NCI-H510A treated with DMSO at 0.1 percent for 48 hours (cell line): Measurements from ENCODE around the gene HMGXB3.

Source experiments
- DNase-seq: peaks from one replicate; lab custom pipeline; 2025; lab: John Stamatoyannopoulos, UW

HMGXB3 gene

DNA sequence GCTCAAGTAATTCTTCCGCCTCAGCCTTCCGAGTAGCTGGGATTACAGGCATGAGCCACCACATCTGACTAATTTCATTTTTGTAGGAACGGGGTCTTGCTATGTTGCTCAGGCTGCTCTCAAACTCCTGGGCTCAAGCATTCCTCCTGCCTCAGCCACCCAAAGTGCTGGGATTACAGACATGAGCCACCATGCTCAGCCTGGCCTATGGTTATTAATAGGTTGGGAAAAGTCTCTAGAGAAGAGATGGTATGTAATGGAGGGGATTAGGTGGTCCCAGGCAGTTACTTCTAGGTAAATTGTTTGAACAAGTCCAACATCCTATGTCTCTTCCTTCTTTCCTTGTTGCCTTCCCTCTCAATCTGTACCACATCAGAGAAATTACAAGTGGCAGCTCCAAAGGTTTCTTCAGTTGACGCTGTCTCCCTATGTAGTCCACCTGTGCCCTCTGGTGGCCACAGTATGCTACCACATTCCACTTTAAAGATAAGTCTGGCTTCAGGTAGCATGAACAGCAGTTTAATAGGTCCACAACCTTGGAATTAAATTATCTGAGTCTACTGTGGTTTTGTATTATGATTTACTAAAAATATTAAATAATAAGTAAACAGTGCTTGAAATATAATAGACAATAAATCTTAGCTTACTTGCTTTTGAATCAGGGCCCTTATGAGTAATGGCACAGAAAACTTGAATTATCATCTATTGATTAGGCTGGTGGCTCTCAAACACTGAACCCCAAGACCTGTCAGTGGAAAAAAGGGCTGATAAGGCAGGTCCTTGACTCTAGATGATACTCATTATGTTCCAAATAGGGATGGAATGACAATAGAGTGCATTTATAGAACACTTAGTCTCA lies 9.8 kb upstream of the HMGXB3 start:
- DNase-seq, result peak; percentile 90

- DNase-seq, result no peak
These were observed 7.1 kb upstream of the HMGXB3 start for GRCh38 chr5:149993471-149993870.

DNA sequence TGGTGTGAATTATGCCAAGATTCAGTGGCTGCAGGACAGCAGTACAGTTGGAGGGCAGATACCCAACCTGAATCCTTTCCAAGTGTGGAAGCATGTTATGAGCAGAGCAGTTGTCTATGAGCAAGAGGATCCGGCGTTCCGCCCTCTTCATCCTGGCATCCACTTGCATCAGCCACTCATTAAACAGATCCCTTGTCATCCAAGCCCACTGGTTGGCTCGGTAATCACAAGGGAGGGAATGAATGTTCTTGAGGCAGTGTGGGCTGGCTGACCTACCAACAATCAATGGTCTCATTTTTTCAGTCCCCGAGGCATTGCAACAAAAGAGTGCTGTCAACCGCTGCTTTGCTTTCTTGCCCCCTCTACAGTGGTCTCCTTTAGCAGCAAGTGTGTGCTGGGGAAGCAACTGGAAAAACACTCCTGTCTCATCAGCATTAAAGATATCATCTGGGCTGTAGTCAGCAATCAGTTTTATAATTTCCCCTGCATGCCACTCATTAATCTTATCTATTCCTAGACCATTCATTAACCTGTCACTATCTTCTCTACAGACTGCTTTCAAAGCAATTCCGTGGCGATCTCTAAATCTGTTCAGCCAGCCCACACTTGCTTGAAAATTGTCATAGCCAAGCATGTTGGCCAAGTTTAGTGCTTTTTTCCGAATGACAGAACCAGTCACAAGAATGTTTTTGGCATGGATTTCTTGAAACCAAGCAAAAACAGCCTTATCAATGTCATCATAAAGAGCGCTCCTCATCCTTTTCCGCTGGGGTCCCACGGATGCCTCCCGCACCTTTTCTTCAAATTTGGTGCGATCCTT lies 4.9 kb upstream of the HMGXB3 start:
- no peak for DNase-seq

DNA sequence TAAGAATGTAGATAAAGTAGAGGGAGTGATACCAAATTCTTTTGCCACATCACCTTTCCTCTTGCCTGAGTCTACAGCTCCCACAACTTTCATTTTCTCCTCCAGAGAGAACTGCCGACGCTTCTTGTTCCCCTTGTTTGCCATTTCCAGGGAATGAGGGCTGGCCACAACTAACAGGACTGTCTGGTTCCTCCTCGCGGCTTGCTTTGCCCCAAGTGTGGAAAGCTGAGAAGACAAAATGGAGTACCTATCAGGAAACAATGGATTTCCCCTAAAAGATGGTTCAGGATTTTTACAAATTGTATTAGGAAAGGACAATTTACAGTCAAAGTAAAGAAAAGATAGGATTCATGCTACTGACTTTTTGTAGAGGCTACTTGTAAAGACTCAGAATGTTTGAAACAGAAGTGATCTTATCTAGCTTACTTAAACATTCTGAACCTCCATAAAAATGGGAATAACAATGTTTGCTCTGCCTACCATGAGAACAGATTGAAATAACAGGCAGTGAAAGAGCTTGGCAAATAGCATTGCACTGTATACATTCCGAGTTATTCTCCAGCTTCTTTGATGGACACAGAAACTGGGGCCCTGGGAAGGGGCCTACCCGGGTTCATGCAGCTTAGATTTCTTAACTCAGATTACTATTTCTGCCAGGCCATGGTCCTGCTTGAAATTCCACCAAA lies 4.2 kb upstream of the HMGXB3 start:
- DNase-seq, result no peak

- DNase-seq, result no peak
These were observed 2.3 kb upstream of the HMGXB3 start for GRCh38 chr5:149998281-149998680.

- DNase-seq, result peak; percentile 50
These were observed 1.2 kb upstream of the HMGXB3 start for GRCh38 chr5:149999359-149999758.

DNA sequence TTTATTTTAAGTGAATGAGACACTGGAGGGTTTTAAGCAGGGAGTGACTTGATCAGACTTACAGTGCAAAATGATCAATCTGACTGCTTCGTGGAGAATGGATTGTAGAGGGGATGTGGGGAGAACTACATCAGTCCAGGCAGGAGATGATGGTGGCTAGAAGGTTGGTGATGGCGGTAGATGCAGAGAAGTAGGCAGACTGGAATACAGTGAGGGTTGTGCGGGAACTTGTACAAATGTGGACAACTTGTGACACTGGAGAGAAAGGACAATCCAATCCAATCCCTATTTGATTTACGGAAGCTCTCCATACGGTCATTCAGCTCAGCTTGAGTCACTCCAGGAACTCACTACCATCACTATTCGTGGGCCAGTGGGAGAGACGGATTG lies 678 bp upstream of the HMGXB3 start:
- no peak for DNase-seq

GRCh38 chr5:150000990-150001659 lies 586 bp downstream of the HMGXB3 start:
- DNase-seq, result no peak

DNA sequence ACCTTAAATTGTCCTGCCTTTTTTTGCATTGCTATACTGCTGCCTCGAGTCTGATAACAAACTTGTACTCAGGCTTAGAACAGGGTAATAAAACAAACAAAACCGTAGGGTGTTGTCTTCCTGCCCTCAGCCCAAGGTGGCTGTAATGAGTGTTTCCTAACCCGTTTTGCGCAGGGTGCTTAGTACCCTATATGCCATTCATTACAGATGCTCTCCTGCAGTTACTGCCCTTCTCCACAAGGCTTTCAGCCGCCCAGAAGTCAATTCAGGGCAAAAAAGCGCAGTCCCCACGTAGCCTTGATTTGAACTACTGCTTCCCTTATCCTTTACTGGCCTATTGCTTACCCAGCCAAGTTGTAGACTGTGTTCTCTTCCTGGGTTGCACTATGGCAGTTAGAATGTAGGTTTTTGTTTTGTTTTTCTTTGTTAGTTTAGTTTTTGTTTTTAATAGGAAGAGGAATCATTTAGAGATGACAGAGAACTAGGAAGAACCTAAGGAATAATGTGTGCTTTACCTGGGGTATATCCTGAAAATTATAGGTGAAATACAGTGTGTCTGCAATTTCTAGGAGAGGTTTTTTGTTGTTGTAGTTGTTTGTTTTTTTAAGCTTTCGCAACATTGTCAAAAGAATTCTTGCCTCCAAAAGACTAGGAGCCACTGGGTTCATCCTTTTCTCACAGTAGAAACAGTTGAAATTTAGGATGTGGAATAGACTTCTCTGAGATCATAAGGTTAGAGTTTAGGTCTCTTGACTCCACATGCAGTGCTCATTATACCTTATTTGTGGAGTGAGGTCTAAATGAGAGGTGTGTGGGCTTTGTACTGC lies 1.3 kb downstream of the HMGXB3 start:
- DNase-seq, result peak; percentile 62

- no peak for DNase-seq
These were observed 5.8 kb downstream of the HMGXB3 start for GRCh38 chr5:150006318-150006717.

GRCh38 chr5:150007050-150007449 lies 6.5 kb downstream of the HMGXB3 start:
- DNase-seq, result no peak

- DNase-seq, result no peak
These were observed 9.3 kb downstream of the HMGXB3 start for GRCh38 chr5:150009671-150010387.

- DNase-seq, result no peak
These were observed 13.4 kb downstream of the HMGXB3 start for GRCh38 chr5:150013931-150014330.

DNA sequence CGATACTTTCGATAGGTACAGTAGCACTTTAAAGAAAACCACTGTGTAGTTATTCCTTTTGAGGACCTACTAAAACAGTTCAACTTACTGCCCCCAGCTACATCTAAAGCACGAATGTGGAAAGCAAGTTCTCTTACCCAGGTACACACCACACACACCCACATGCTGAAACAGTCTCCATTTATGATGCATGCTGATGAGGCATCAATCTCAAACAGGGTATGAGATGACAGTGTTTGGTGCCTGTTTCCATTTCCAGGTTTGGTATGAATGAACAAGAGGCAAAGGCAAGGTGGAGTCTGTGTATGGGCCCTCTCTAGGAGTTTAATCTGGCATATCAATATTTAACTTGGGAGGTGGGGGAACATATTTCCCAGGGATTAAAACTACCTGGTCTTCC lies 13.9 kb downstream of the HMGXB3 start:
- DNase-seq, result no peak

DNA sequence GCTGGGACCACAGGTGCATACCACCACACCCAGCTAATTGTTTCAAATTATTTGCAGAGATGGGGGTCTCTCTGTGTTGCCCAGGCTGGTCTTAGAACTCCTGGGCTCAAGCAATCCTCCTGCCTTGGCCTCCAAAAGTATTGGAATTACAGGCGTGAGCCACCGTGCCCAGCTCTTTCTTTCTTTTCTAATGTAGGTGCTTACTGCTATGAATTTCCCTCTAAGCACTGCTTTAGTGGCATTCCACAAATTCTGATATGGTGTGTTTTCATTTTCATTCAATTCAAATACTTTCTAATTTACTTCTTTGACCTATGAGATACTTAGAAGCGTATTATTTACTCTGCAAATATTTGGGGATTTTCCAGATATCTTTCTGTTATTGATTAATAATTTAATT lies 14.9 kb downstream of the HMGXB3 start:
- DNase-seq, result no peak

DNA sequence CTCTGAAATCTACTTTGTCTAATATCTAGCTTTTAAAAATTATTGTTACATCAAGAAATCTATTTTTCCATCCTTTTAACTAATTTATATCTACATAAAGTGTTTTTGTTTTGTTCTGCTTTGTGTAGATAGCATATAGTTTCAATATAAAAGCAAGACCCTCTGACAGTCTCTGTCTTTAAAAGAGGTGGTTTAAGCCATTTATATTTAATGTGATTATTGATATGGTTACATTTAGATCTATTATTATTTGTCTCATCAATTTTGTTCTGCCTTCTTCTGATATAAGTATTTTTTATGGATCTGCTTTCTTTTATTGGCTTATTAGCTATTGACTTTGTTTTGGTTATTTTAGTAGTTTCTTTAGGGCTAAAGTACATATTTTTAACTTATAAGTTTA lies 16.0 kb downstream of the HMGXB3 start:
- no peak for DNase-seq

DNA sequence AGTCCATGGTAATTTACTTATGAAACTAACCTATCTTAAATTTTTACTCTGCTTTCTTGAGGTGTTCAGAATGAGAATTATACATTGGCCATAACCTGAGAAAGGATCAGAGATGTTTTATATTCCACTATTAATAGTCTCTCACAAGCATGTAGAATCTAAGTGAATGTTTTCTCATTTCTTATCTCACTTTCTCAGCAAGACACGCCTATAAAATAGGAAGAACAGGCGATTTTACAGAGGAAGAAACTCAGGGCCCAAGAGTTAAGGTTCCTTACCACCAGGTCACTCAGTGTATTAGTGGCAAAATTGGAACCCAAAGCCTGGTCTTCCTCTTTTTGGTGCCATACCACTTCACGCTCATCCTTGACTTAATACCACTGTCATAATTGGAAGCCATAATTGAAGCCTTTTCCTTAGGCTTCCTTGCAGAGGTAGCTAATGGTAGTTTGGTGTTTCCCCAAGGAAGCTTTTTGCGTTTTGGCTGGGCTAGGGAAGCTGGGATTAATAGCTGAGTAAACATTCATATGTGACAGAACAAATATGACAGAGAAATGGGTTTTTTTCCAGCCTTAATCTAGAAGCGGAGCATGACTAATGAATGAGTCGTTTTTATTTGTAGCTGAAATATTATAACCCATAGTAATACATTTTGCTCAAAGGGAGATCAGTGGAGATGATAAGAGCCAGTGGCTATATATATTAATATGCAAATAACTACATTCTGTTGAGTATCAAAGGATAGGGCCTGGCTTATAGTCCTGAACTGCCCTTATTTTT lies 16.9 kb downstream of the HMGXB3 start:
- DNase-seq, result no peak

GRCh38 chr5:150020249-150020648 lies 19.7 kb downstream of the HMGXB3 start:
- no peak for DNase-seq

- DNase-seq, result no peak
These were observed 21.1 kb downstream of the HMGXB3 start for GRCh38 chr5:150021491-150022157.
